ENCODE results near the gene DNM2. TPM values are rescaled to one million over a fixed set of nuclear protein-coding genes. Genes with fewer than 3 reads are reported as not detected.
A peak's percentile ranks its signal among the peaks of the same experiment; 100 is the strongest.
"Not testable (repeated sequence)": the region's sequence is repeated elsewhere in the genome, so short reads cannot be mapped to it uniquely, and the experiment has no call there.

DNM2 gene
- total and polyA plus RNA-seq, 9 of the 15 experiments (the other 6 are each of a cell fraction or from before 2014, with no cell fraction given), result 2.2 to 161 (median 72.6) TPM

DNA sequence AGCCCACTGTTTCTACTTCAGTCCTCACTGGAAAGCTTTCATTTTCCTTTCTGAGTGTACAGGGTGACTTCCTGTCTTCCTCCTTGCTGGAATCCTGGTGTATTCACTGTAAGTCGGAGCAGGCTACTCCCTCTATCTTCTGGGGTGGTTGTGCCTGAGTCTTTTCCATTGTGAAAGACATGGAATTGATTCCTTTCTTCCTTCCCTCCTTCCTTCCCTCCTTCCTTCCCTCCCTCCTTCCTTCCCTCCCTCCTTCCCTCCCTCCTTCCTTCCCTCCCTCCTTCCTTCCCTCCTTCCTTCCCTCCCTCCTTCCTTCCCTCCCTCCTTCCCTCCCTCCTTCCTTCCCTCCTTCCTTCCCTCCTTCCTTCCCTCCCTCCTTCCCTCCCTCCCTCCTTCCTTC, 40.2 kb downstream of the DNM2 start:
- H3K9me3 ChIP-seq (replicated peaks; ENCODE audit: control insufficient read depth, insufficient read depth, low read depth, low read length); BruUV-seq (replicated peaks); H3K9me1 ChIP-seq (ENCODE audit: control insufficient read depth, insufficient read depth, low read length); in situ Hi-C loops (cut with MboI); H3K4me3 ChIP-seq; H4K20me1 ChIP-seq (replicated peaks; ENCODE audit: control insufficient read depth, insufficient read depth, low read length); FAIRE-seq; H3K27me3 ChIP-seq (ENCODE audit: control insufficient read depth in 2 of 2, insufficient read depth in 2 of 2, low read length in 2 of 2); H3K9ac ChIP-seq (ENCODE audit: insufficient read depth in 1 of 2, low read depth in 2 of 2, low read length in 2 of 2); DNase-seq (ENCODE audit: extremely low read depth in 1 of 4, low spot score in 3 of 4); H2AFZ ChIP-seq (ENCODE audit: low read depth, low read length); H3K4me2 ChIP-seq (ENCODE audit: insufficient read depth, low read length); H3K27ac ChIP-seq (ENCODE audit: extremely low read depth, low read depth, low read length); CTCF ChIA-PET (ENCODE audit: low intra/inter-chr PET ratio); ATAC-seq: not testable (repeated sequence)
- 100% methylated on average over 1 of the region's 1 CpG for WGBS (ENCODE audit: insufficient coverage, low coverage, missing lambda C conversion rate)
- intact Hi-C loops (cut with micrococcal nuclease), result loop anchor here (5.0 kb wide), 1 partner anchor 41 kb away; the partner anchor contains the start of gene DNM2
- POLR2A ChIA-PET, result interaction anchor here (0.6 to 1.9 kb wide), 2 partner anchors 11 to 486 kb away, joined by 3 to 6 read pairs; no protein-coding TSS in a partner anchor
- peaks cover 37% of the 10 kb centered on the region for H3K36me3 ChIP-seq (ENCODE audit: control insufficient read depth, insufficient read depth, low read length)
- peak; percentile 47 for TF ChIP-seq PCBP2 (IDR thresholded peaks at IDR 0.05; ENCODE audit: low read depth, low read length, poor library complexity, severe bottlenecking)
- TF ChIP-seq, protein P1, sequence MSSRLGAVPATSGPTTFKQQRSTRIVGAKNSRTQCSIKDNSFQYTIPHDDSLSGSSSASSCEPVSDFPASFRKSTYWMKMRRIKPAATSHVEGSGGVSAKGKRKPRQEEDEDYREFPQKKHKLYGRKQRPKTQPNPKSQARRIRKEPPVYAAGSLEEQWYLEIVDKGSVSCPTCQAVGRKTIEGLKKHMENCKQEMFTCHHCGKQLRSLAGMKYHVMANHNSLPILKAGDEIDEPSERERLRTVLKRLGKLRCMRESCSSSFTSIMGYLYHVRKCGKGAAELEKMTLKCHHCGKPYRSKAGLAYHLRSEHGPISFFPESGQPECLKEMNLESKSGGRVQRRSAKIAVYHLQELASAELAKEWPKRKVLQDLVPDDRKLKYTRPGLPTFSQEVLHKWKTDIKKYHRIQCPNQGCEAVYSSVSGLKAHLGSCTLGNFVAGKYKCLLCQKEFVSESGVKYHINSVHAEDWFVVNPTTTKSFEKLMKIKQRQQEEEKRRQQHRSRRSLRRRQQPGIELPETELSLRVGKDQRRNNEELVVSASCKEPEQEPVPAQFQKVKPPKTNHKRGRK (tag; IDR thresholded peaks at IDR 0.05), result peak; percentile 37; the same call in 1 of the 2 replicates
- H3K79me2 ChIP-seq (ENCODE audit: control insufficient read depth, insufficient read depth, low read length), result peaks cover 80% of the 10 kb centered on the region
- H3K4me1 ChIP-seq (replicated peaks in 1 of 2; ENCODE audit: control insufficient read depth in 2 of 2, insufficient read depth in 2 of 2, low read length in 2 of 2), result peaks cover 27 to 53% of the 10 kb centered on the region in 2 experiments

DNA sequence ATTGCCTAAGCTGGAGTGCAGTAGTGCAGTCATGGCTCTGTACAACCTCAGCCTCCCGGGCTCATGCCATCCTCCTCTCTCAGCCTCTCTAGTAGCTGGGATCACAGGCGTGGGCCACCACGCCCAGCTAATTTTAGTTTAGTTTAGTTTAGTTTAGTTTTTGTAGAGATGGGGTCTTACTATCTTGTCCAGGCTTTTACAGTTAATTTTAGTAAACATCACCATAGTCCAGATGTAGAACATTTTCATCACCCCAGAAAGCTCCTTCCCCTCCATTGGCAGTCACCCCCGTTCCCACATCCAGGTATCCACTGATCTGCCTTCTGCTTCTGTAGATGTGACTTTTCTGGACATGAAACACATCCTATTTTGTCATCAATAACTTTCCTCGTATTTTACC, 41.1 kb downstream of the DNM2 start:
- Histone ChIP-seq H3K4me3 (no peak overlapping the region), H3K9ac (ENCODE audit: insufficient read depth in 1 of 2, low read depth in 2 of 2, low read length in 2 of 2) (0 out of 4 replicates have a peak overlapping the region, but pooled peaks of 1 of the 2 experiments have one; percentile 6), H3K27ac (ENCODE audit: extremely low read depth, low read depth, low read length) (0 out of 3 replicates have a peak overlapping the region, but pooled peaks have one; percentile 25), H3K9me3 (replicated peaks; ENCODE audit: control insufficient read depth, insufficient read depth, low read depth, low read length) (no peaks in the 10 kb centered on the region), H3K4me2 (ENCODE audit: insufficient read depth, low read length) (0 out of 2 replicates have a peak overlapping the region, but pooled peaks have one; percentile 8), H3K4me1 (replicated peaks in 1 of 2; ENCODE audit: control insufficient read depth in 2 of 2, insufficient read depth in 2 of 2, low read length in 2 of 2) (peaks cover 20 to 49% of the 10 kb centered on the region in 2 experiments), H4K20me1 (replicated peaks; ENCODE audit: control insufficient read depth, insufficient read depth, low read length) (peaks cover 6% of the 10 kb centered on the region; the same call in 1 of the 2 replicates), H3K36me3 (ENCODE audit: control insufficient read depth, insufficient read depth, low read length) (peaks cover 44% of the 10 kb centered on the region), H3K79me2 (ENCODE audit: control insufficient read depth, insufficient read depth, low read length) (peaks cover 78% of the 10 kb centered on the region), H3K27me3 (ENCODE audit: control insufficient read depth in 2 of 2, insufficient read depth in 2 of 2, low read length in 2 of 2) (no peaks in the 10 kb centered on the region), H2AFZ (ENCODE audit: low read depth, low read length) (no peak overlapping the region), H3K9me1 (ENCODE audit: control insufficient read depth, insufficient read depth, low read length) (peaks cover 11% of the 10 kb centered on the region)
- CTCF ChIA-PET (ENCODE audit: low intra/inter-chr PET ratio), result no interaction called here
- in situ Hi-C loops (cut with MboI), result no loop called here
- POLR2A ChIA-PET, result interaction anchor here (0.6 to 1.9 kb wide), 3 partner anchors 10 to 42 kb away, joined by 3 to 6 read pairs (median 3); partner anchors contain the start of gene DNM2
- ATAC-seq (no peak), FAIRE-seq (no peak), DNase-seq (ENCODE audit: extremely low read depth in 1 of 4, low spot score in 3 of 4) (no peak)
- BruUV-seq (replicated peaks), result no TSS peak
- WGBS (ENCODE audit: insufficient coverage, low coverage, missing lambda C conversion rate), result 91% methylated on average over 4 of the region's 5 CpGs
- intact Hi-C loops (cut with micrococcal nuclease), result loop anchor here (5.0 kb wide), 1 partner anchor 42 kb away; the partner anchor contains the start of gene DNM2
- peak; percentile 52; the same call in 1 of the 2 replicates for TF ChIP-seq ZNF121 (CRISPR knock-in tag; conservative IDR thresholded peaks at IDR 0.05)
- TF ChIP-seq KLF16 (IDR thresholded peaks at IDR 0.05), result no peak
- no peak for TF ChIP-seq ZNF408 (CRISPR knock-in tag; IDR thresholded peaks at IDR 0.05; ENCODE audit: low read depth)
